ENCODE measurements around the gene DCBLD2. TPM values are rescaled to one million over a fixed set of nuclear protein-coding genes. Genes with fewer than 3 reads are reported as not detected.

DCBLD2 gene
- total and polyA plus RNA-seq, 2 of the 13 experiments (the other 11 are each of a cell fraction or from before 2014, with no cell fraction given): 43.8 to 56.9 TPM

DNA sequence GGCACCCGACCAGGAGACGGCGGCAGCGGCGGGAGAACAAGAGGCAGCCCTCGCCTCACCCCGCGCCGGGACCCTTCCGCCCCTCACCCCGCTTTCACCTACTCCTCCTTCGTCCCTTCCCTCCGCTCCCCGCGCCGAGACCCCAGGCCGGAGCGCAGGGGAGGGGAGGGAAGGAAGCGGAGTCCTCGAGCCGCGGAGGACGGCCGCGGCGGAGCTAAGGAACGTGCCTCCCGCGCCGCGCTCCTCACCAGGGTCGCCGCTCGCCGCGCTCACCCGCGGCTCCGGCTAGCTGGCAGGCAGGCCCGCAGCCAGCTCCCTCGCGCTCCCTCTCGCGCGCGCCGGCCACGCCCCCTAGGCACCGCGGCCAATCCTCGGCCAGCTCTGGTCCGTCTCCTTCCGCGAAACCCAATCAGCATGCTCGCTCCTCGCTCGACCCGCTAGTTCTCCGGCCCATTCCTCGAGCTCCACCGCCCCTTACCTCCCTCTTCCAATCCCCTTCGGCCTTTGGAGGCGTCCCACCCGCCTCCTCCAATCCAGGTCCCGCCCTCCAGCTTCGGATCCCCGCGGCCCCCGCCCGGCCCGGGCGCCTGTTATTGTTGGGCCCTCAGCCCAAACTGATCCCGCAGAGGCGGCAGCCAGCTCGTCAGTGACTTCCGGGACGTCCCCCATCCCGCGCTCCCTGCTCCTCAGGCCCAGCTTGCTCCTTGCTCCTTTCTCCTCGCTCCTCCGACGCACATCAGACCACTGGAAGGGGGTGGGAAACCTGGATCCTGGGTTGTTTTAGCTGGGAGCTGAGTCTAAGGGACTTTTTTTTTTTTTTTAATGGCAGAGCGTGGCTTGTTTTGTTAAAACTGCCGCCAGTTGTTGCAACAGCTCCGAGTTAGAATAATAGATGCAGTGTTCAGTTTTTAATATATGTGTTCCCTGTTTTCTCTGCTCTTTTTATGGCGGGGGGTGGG is at the start of gene DCBLD2 (continued):
- peak; percentile 51; the same call in 1 of the 2 replicates for TF ChIP-seq HOXA3 (CRISPR knock-in tag; IDR thresholded peaks at IDR 0.05)
- no peak for TF ChIP-seq ZNF841 (CRISPR knock-in tag; IDR thresholded peaks at IDR 0.05; ENCODE audit: borderline replicate concordance)
- TF ChIP-seq BRCA1 (CRISPR knock-in tag; IDR thresholded peaks at IDR 0.05): peak; percentile 66; the same call in 1 of the 2 replicates
- TF ChIP-seq, protein P1, sequence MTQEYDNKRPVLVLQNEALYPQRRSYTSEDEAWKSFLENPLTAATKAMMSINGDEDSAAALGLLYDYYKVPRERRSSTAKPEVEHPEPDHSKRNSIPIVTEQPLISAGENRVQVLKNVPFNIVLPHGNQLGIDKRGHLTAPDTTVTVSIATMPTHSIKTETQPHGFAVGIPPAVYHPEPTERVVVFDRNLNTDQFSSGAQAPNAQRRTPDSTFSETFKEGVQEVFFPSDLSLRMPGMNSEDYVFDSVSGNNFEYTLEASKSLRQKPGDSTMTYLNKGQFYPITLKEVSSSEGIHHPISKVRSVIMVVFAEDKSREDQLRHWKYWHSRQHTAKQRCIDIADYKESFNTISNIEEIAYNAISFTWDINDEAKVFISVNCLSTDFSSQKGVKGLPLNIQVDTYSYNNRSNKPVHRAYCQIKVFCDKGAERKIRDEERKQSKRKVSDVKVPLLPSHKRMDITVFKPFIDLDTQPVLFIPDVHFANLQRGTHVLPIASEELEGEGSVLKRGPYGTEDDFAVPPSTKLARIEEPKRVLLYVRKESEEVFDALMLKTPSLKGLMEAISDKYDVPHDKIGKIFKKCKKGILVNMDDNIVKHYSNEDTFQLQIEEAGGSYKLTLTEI (CRISPR knock-in tag; conservative IDR thresholded peaks at IDR 0.05): no peak
- TF ChIP-seq RORA (CRISPR knock-in tag; IDR thresholded peaks at IDR 0.05): no peak
- TF ChIP-seq, protein P2, sequence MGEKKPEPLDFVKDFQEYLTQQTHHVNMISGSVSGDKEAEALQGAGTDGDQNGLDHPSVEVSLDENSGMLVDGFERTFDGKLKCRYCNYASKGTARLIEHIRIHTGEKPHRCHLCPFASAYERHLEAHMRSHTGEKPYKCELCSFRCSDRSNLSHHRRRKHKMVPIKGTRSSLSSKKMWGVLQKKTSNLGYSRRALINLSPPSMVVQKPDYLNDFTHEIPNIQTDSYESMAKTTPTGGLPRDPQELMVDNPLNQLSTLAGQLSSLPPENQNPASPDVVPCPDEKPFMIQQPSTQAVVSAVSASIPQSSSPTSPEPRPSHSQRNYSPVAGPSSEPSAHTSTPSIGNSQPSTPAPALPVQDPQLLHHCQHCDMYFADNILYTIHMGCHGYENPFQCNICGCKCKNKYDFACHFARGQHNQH (CRISPR knock-in tag; IDR thresholded peaks at IDR 0.05): 0 out of 2 replicates have a peak, but pooled peaks have one; percentile 41
- no peak for TF ChIP-seq THYN1 (CRISPR knock-in tag; IDR thresholded peaks at IDR 0.05; ENCODE audit: borderline replicate concordance, low read depth)
- peak; percentile 92; the same call in 1 of the 2 replicates for TF ChIP-seq NFKB2 (CRISPR knock-in tag; IDR thresholded peaks at IDR 0.05; ENCODE audit: borderline replicate concordance)
- TF ChIP-seq KLF16 (CRISPR knock-in tag; IDR thresholded peaks at IDR 0.05): peak in 1 of 2 experiments; percentile 68; a peak in 1 of 4 replicates
- no peak for TF ChIP-seq RAD51 (IDR thresholded peaks at IDR 0.05; ENCODE audit: borderline replicate concordance)
- TF ChIP-seq KDM5A (IDR thresholded peaks at IDR 0.05; ENCODE audit: borderline replicate concordance, low read length): 0 out of 2 replicates have a peak, but pooled peaks have one; percentile 21
- no peak for TF ChIP-seq ZNF282 (IDR thresholded peaks at IDR 0.05; ENCODE audit: partially characterized antibody)
- no peak for TF ChIP-seq SMAD9 (CRISPR knock-in tag; IDR thresholded peaks at IDR 0.05)
- TF ChIP-seq ZNF891 (CRISPR knock-in tag; IDR thresholded peaks at IDR 0.05): no peak; the same call in 1 of the 2 replicates
- no peak for TF ChIP-seq MEIS1 (CRISPR knock-in tag; IDR thresholded peaks at IDR 0.05; ENCODE audit: borderline replicate concordance)
- TF ChIP-seq, protein P3, sequence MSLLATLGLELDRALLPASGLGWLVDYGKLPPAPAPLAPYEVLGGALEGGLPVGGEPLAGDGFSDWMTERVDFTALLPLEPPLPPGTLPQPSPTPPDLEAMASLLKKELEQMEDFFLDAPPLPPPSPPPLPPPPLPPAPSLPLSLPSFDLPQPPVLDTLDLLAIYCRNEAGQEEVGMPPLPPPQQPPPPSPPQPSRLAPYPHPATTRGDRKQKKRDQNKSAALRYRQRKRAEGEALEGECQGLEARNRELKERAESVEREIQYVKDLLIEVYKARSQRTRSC (CRISPR knock-in tag; IDR thresholded peaks at IDR 0.05; ENCODE audit: low read depth): 0 out of 2 replicates have a peak, but pooled peaks have one; percentile 46
- TF ChIP-seq, protein P4, sequence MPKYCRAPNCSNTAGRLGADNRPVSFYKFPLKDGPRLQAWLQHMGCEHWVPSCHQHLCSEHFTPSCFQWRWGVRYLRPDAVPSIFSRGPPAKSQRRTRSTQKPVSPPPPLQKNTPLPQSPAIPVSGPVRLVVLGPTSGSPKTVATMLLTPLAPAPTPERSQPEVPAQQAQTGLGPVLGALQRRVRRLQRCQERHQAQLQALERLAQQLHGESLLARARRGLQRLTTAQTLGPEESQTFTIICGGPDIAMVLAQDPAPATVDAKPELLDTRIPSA (CRISPR knock-in tag; IDR thresholded peaks at IDR 0.05; ENCODE audit: borderline replicate concordance): no peak
- TF ChIP-seq JUNB (CRISPR knock-in tag; IDR thresholded peaks at IDR 0.05; ENCODE audit: borderline replicate concordance): no peak
- no peak for TF ChIP-seq PCBP1 (IDR thresholded peaks at IDR 0.05; ENCODE audit: borderline replicate concordance, low read depth, low read length)
- TF ChIP-seq ZNF256 (CRISPR knock-in tag; conservative IDR thresholded peaks at IDR 0.05): no peak
- TF ChIP-seq, protein P5, sequence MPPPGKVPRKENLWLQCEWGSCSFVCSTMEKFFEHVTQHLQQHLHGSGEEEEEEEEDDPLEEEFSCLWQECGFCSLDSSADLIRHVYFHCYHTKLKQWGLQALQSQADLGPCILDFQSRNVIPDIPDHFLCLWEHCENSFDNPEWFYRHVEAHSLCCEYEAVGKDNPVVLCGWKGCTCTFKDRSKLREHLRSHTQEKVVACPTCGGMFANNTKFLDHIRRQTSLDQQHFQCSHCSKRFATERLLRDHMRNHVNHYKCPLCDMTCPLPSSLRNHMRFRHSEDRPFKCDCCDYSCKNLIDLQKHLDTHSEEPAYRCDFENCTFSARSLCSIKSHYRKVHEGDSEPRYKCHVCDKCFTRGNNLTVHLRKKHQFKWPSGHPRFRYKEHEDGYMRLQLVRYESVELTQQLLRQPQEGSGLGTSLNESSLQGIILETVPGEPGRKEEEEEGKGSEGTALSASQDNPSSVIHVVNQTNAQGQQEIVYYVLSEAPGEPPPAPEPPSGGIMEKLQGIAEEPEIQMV (CRISPR knock-in tag; IDR thresholded peaks at IDR 0.05; ENCODE audit: low read depth): no peak
- TF ChIP-seq ZFY (CRISPR knock-in tag; IDR thresholded peaks at IDR 0.05): peak; percentile 97
- no peak for TF ChIP-seq ZNF230 (CRISPR knock-in tag; IDR thresholded peaks at IDR 0.05)

All from HepG2 (cell line).